SK-N-MC (cell line): ENCODE results near the gene NDUFA13.

Source experiments
- EZH2 ChIP-seq: fragments of 200-600 bp; sonication (generic); IDR thresholded peaks from one replicate; pipeline ENCODE4 v1.6.1; 2017; ENCODE audit warnings: antibody characterized with exemption
- POLR2AphosphoS5 ChIP-seq: IDR thresholded peaks from 2 replicates; pipeline ENCODE4 v1.6.1; 2012; ENCODE audit warnings: mild to moderate bottlenecking, low read depth, low read length, borderline replicate concordance

DNA sequence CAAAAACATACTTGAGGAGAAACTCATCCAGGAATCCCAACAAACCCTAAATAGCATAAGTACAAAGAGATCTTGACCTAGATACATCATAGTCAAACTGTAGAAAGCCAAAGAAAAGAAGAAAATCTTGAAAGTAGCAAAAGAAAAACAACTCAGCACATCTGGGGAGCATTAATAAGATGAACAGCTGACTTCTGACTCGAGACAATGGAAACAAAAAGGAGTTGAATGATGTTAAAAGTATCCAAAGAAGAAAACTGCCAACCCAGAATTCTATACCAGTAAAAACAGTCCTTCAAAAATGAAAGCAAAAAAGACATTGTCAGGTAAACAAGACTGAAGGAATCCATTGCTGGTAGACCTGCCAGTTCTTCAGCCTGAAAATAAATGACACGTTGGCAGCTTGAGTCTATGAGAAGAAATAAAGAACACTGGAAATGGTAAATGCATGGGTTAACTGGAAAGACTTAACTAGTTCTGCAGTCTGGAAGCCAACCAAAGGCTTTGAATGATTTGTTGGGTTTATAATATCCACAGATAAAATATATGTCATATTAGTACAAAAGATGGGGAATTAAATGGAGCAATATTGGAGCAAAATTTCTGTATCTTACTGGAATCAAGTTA lies 47.5 kb upstream of the NDUFA13 start:
- TF ChIP-seq EZH2, result no peak
- no peak for TF ChIP-seq POLR2AphosphoS5
